Measurements from ENCODE around the gene USP24. TPM values are rescaled to one million over a fixed set of nuclear protein-coding genes. Genes with fewer than 3 reads are reported as not detected.

Gene USP24
- total RNA-seq, 1 experiment from 2014 or later, result 38.5 TPM

DNA sequence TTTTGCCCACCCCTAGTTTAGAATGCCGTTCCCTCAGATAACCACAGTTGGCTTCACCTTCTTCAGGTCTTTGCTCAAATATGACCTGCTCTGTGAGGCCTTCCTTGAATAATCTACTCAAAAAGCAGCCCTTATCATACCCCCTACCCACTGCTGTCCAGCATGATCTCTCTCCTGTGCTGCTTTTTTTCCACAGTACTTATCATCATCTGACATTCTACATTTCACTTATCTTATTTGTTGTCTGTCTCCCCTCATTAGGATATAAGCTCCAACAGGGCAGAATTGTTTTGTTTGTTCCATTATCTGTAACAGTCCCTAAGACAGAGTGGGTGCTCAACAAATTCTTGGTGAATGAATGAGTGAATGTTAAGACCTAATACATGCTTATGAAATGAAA lies 18.1 kb downstream of the USP24 start:
- Histone ChIP-seq H3K27ac (ENCODE audit: low read length) (no peak overlapping the region), H3K4me3 (ENCODE audit: low read length) (no peak overlapping the region), H3K4me1 (ENCODE audit: insufficient read depth, low read length) (no peaks in the 10 kb centered on the region), H3K9me3 (ENCODE audit: low read length) (no peaks in the 10 kb centered on the region), H3K9me2 (replicated peaks; ENCODE audit: low read length) (no peaks in the 10 kb centered on the region), H3K4me2 (ENCODE audit: low read length) (no peak overlapping the region), H3K36me3 (ENCODE audit: low read depth, low read length) (no peaks in the 10 kb centered on the region; the same call in 1 of the 2 replicates), H2AFZ (ENCODE audit: low read length) (no peak overlapping the region), H3K79me2 (ENCODE audit: low read length) (peaks cover 84% of the 10 kb centered on the region), H3K27me3 (ENCODE audit: low read length) (no peaks in the 10 kb centered on the region), H3K9ac (ENCODE audit: low read length) (no peak overlapping the region), H4K20me1 (ENCODE audit: low read length) (no peaks in the 10 kb centered on the region), H3F3A (ENCODE audit: low read length, unreplicated experiment) (no peaks in the 10 kb centered on the region)
- intact Hi-C loops (cut with micrococcal nuclease), result no loop called here
- TF ChIP-seq EZH2 (IDR thresholded peaks at IDR 0.05; ENCODE audit: low read length, unreplicated experiment) (no peak), EZH2phosphoT487 (IDR thresholded peaks at IDR 0.05; ENCODE audit: borderline replicate concordance, low read length) (no peak)
- TF ChIP-seq, protein P1, sequence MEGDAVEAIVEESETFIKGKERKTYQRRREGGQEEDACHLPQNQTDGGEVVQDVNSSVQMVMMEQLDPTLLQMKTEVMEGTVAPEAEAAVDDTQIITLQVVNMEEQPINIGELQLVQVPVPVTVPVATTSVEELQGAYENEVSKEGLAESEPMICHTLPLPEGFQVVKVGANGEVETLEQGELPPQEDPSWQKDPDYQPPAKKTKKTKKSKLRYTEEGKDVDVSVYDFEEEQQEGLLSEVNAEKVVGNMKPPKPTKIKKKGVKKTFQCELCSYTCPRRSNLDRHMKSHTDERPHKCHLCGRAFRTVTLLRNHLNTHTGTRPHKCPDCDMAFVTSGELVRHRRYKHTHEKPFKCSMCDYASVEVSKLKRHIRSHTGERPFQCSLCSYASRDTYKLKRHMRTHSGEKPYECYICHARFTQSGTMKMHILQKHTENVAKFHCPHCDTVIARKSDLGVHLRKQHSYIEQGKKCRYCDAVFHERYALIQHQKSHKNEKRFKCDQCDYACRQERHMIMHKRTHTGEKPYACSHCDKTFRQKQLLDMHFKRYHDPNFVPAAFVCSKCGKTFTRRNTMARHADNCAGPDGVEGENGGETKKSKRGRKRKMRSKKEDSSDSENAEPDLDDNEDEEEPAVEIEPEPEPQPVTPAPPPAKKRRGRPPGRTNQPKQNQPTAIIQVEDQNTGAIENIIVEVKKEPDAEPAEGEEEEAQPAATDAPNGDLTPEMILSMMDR (conservative IDR thresholded peaks at IDR 0.05; ENCODE audit: low read depth, low read length), result no peak
- DNase-seq (no peak), ATAC-seq (no peak)
- ChIA-PET CTCF (no interaction called here), POLR2A (ENCODE audit: unreplicated experiment) (no interaction called here)
- no TSS peak for BruUV-seq (replicated peaks)

DNA sequence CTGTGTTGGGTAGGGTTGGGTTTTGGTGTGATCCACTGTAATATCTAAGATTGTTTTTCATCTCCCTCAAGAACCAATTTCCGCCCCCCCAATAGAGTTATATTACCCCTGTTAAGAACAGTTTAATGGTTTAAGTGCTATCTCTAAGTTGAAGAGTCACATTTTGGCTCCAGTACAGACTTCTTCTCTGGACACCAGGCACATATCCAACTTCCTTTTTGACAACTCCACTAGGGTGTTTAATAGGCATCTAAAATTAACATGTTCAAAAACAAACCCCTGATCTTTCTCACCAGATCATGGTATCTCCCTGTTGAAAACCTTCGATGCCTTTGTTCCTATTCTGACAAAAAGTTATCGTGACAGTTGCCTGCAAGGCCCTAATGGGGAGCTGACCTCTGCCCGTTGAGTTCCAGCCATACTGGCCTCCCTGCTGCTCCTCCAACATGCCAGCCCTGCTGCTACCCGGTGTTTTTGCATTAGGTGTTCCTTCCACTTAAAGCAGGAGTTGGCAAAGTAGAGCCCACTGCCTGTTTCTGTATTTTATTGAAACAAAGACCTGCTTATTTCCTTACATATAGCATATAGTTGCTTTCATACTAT lies 18.6 kb downstream of the USP24 start:
- no TSS peak for BruUV-seq (replicated peaks)
- Histone ChIP-seq H3K79me2 (ENCODE audit: low read length) (peaks cover 84% of the 10 kb centered on the region), H3K4me2 (ENCODE audit: low read length) (no peak overlapping the region), H2AFZ (ENCODE audit: low read length) (no peak overlapping the region), H3K9me2 (replicated peaks; ENCODE audit: low read length) (no peaks in the 10 kb centered on the region), H3K27ac (ENCODE audit: low read length) (no peak overlapping the region), H3K9ac (ENCODE audit: low read length) (no peak overlapping the region), H3K27me3 (ENCODE audit: low read length) (no peaks in the 10 kb centered on the region), H3K36me3 (ENCODE audit: low read depth, low read length) (no peaks in the 10 kb centered on the region), H3F3A (ENCODE audit: low read length, unreplicated experiment) (no peaks in the 10 kb centered on the region), H3K4me1 (ENCODE audit: insufficient read depth, low read length) (peaks cover 4% of the 10 kb centered on the region; the same call in 1 of the 2 replicates), H3K4me3 (ENCODE audit: low read length) (no peak overlapping the region), H3K9me3 (ENCODE audit: low read length) (no peaks in the 10 kb centered on the region), H4K20me1 (ENCODE audit: low read length) (no peaks in the 10 kb centered on the region)
- no peak for DNase-seq
- POLR2A ChIA-PET (ENCODE audit: unreplicated experiment), result no interaction called here
- CTCF ChIA-PET, result no interaction called here
- no peak for TF ChIP-seq EZH2 (IDR thresholded peaks at IDR 0.05; ENCODE audit: low read length, unreplicated experiment)
- TF ChIP-seq, protein P1 (conservative IDR thresholded peaks at IDR 0.05; ENCODE audit: low read depth, low read length), result no peak
- no peak for TF ChIP-seq EZH2phosphoT487 (IDR thresholded peaks at IDR 0.05; ENCODE audit: borderline replicate concordance, low read length)
- intact Hi-C loops (cut with micrococcal nuclease), result no loop called here
- no peak; the same call in 1 of the 2 replicates for ATAC-seq

DNA sequence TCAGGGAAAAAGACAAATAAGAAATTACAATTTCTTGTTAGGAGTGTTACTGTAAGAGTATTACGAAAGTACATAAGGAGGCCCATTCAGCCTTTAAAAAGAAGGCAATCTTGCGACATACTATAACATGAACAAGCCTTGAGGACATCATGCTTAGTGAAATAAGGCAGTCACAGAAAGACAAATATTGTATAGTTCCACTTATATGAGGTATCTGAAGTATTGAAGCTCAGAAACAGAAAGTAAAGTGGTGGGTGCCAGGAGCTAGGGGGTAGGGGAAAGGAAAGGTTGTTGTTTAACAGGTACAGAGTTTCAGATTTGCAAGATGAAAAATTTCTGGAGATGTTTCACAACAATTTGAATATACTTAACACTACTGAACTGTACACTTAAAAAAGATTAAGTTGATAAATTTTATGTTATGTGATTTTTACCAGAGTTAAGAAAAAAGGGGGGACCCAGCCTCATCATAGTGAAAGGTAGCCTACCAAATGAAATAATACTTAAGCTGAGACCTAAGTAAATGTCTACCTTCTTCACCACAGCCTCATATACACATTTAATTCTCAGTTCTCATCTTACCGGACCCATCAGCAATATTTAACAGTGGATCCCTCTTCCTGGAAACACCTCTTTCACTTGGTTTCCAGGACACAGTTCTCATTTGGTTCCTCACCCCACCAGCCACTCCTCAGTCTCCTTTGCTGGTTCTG lies 19.5 kb downstream of the USP24 start:
- no peak for DNase-seq
- no peaks in the 10 kb centered on the region for H3F3A ChIP-seq (ENCODE audit: low read length, unreplicated experiment)
- no peaks in the 10 kb centered on the region for H3K36me3 ChIP-seq (ENCODE audit: low read depth, low read length)
- no peak overlapping the region for H2AFZ ChIP-seq (ENCODE audit: low read length)
- H3K9me3 ChIP-seq (ENCODE audit: low read length), result no peaks in the 10 kb centered on the region
- H3K9me2 ChIP-seq (replicated peaks; ENCODE audit: low read length), result no peaks in the 10 kb centered on the region
- H3K27ac ChIP-seq (ENCODE audit: low read length), result no peak overlapping the region
- H3K27me3 ChIP-seq (ENCODE audit: low read length), result no peaks in the 10 kb centered on the region
- no TSS peak for BruUV-seq (replicated peaks)
- peaks cover 10% of the 10 kb centered on the region; the same call in 1 of the 2 replicates for H3K4me1 ChIP-seq (ENCODE audit: insufficient read depth, low read length)
- ChIA-PET CTCF (no interaction called here), POLR2A (ENCODE audit: unreplicated experiment) (no interaction called here)
- intact Hi-C loops (cut with micrococcal nuclease), result no loop called here
- no peaks in the 10 kb centered on the region; the same call in 1 of the 2 replicates for H4K20me1 ChIP-seq (ENCODE audit: low read length)
- H3K9ac ChIP-seq (ENCODE audit: low read length), result no peak overlapping the region
- ATAC-seq, result no peak
- TF ChIP-seq EZH2phosphoT487 (IDR thresholded peaks at IDR 0.05; ENCODE audit: borderline replicate concordance, low read length), result no peak
- no peak for TF ChIP-seq EZH2 (IDR thresholded peaks at IDR 0.05; ENCODE audit: low read length, unreplicated experiment)
- TF ChIP-seq, protein P1 (conservative IDR thresholded peaks at IDR 0.05; ENCODE audit: low read depth, low read length), result no peak
- peaks cover 84% of the 10 kb centered on the region for H3K79me2 ChIP-seq (ENCODE audit: low read length)
- H3K4me3 ChIP-seq (ENCODE audit: low read length), result no peak overlapping the region
- no peak overlapping the region for H3K4me2 ChIP-seq (ENCODE audit: low read length)

Measured in PC-3 (cell line).